Measurements from ENCODE around the gene EGFL6.

- TF ChIP-seq CTCF (conservative IDR thresholded peaks at IDR 0.05; ENCODE audit: low read depth, low read length), result no peak
- no peak for TF ChIP-seq EZH2 (IDR thresholded peaks at IDR 0.05; ENCODE audit: low read length, unreplicated experiment)
- TF ChIP-seq EZH2phosphoT487 (IDR thresholded peaks at IDR 0.05; ENCODE audit: borderline replicate concordance, low read length), result no peak
Measured at GRCh38 chrX:13551610-13552009, 17.8 kb upstream of the EGFL6 start.

All from PC-3 (cell line).